GM12872 (cell line): ENCODE measurements around the gene PNPLA7.

Experiments
- TF ChIP-seq, protein P1 (sequence below): IDR thresholded peaks from 3 replicates; pipeline ENCODE4 v1.5.1; 2011; ENCODE audit warnings: low read depth, mild to moderate bottlenecking, low read length, moderate library complexity; ENCODE audit not compliant: insufficient read depth

Gene PNPLA7

DNA sequence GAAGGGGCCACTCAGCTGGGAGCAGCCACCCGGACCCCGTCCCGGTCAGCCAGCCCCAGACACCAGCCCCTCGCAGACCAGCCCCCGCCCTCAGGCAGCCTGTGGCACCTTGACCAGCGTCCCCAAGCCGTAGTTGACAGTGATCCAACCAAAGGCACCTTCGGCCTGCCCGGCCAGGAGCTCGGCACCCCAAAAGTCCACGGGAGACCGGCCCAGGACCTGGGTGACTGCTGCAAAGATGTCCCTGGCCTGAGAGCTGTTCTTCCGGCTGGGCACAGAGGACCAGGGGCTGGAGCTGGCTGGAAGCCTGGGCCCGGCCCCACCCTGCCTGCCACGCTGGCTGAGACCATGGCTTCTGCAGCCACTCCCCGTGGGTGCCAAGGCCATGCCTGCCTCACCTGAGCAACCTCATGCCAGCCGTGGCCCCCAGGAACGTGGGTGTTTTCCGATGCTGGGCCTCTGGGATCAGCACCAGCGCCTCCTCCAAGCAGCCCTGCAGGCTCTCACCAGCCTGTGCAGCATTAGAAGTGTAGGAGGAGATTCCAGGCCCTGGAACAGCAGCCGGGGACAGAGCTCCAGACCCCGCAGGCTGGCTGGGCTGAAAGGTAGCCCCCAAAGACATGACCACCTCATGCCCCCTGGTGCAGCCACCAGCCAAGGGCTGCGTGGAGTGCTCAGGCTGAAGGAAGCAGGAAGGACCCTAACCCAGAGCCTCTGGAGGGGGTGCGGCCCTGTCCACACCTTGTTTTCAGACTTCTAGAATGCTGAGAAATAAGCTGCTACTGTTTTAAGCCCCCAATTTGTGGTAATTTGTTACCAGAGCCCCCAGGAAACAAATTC, 113.2 kb downstream of the PNPLA7 start:
- TF ChIP-seq, protein P1, sequence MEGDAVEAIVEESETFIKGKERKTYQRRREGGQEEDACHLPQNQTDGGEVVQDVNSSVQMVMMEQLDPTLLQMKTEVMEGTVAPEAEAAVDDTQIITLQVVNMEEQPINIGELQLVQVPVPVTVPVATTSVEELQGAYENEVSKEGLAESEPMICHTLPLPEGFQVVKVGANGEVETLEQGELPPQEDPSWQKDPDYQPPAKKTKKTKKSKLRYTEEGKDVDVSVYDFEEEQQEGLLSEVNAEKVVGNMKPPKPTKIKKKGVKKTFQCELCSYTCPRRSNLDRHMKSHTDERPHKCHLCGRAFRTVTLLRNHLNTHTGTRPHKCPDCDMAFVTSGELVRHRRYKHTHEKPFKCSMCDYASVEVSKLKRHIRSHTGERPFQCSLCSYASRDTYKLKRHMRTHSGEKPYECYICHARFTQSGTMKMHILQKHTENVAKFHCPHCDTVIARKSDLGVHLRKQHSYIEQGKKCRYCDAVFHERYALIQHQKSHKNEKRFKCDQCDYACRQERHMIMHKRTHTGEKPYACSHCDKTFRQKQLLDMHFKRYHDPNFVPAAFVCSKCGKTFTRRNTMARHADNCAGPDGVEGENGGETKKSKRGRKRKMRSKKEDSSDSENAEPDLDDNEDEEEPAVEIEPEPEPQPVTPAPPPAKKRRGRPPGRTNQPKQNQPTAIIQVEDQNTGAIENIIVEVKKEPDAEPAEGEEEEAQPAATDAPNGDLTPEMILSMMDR = no peak

DNA sequence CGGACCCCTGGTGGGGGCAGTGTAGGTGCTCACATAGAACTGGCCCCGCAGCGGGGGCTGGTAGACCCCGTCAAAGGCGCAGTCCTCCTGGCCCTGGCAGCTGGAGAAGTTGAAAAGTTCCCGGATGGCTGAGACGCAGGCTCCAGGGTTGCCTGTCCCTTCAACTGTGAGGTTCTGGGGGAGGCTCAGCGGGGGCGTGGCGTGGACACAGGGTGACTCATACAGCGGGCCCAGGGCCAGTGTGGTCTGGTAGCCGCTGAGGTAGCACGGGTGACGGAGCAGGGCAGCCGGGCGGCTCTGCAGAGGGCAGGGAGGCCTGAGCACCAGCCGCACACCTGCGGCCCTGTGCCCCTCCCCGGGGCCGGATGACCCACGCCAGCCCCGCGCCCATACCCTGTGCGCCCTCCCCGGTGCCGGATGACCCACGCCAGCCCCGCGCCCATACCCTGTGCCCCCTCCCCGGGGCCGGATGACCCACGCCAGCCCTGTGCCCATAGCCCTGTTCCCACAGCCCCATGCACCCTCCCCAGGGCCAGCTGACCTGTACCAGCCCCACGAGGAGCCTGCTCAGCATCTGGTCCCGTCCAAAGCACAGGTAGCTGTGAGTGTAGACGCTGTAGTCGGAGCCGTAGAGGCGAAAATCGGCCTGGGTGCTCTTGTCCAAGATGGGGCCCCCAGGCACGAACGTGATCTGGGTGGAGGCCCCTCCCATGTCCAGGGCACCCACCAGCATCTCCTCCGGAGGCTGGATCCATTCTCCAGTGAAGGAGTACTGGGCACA, 114.0 kb downstream of the PNPLA7 start:
- TF ChIP-seq, protein P1 = no peak

DNA sequence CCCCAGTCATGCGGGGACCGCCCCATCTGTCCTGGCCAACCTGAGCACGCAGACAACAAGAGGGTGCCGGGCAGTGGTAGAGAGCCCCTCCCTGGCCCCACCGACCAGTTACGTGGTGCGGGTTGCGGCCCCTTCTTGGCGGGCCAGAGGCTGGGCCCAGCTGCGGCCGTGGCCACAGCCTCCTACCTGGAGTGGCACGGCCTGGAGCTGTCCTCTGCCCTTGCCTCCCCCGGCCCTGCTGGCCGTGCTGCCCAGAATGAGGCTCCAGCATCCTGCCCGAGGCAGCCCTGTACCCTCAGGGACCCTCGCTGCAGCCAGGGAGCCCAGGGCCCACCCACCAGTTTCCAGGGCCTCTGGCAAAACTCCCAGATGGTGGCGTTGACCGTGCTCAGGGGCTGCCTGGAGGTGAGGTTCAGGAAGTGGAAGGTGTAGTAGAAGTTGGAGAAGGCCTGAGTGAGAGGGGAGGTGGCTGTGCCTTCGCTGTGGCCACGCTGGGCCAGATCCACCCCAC, 114.8 kb downstream of the PNPLA7 start:
- TF ChIP-seq, protein P1 = no peak

DNA sequence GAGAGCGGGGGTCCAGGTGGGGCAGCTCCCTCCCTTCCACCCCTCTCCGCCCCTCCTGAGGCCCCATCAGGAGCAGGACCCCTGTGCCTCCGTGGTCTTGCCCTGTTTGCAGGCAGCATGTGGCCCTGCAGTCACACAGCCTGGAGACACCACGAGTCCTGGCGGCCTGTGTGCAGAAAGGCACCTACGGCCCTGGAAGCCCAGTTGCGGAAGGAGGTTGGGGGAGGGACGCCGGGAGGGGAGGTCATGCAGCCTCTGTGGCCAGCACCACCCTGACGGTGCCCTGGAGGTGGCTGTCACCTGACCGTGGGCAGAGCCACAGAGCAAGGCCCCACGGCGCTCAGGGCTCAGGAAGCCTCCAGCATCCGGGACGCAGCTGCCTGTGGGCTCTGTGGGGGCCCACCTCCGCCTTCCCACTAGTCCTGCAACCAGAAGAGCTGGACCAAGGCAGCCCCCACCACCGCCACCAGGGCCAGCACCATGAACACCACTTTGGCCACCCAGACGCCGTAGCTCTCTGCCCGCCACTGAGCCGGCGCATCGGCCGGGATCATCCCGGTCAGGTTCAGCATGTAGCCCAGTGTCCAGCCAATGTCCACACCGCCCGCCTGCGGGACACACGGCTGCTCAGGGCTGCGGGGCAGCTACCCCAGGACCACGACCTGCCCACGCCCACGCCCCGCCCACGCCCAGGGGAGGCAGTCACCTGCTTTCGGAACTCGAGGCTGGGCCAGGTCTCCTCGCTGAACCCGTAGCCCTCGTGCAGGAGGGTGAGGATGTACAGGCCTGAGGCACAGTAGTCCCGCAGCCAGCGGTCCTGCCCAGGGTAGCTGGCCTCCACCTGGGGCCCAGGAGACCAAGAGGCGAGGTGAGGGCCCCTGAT, 115.5 kb downstream of the PNPLA7 start:
- TF ChIP-seq, protein P1 = no peak

DNA sequence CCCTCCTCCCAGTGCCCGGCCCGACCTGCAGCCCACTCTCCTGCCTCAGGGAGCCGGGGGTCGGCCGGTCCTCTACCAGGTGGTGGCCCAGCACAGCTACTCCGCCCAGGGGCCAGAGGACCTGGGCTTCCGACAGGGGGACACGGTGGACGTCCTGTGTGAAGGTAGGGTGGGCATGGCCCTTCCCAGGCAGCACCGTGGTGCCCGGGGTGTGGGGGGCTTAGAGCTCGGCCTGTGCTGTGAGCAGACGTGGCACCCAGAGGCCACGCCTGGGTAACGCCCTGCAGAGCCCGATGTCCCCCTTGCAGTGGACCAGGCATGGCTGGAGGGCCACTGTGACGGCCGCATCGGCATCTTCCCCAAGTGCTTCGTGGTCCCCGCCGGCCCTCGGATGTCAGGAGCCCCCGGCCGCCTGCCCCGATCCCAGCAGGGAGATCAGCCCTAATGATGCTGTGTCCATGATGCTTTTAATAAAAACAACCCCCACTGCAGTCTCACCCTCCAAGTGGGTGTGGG, 116.2 kb downstream of the PNPLA7 start:
- TF ChIP-seq, protein P1 = no peak

DNA sequence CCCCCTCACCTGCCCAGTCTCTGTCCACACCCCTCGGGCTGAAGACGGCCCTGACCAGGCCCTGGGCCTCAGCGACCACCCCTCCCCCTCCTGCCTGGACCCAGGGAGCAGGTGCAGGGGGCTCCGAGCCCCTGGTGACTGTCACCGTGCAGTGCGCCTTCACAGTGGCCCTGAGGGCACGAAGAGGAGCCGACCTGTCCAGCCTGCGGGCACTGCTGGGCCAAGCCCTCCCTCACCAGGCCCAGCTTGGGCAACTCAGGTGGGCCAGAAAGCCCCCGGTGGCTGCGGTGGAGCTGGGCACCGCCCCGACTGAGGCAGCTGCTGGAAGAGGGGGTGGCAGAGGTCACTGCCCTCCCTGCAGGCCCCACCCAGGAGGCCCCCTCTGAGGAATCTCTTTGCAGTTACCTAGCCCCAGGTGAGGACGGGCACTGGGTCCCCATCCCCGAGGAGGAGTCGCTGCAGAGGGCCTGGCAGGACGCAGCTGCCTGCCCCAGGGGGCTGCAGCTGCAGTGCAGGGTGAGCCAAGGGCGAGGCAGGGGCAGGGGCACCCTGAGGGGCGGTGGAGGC, 116.8 kb downstream of the PNPLA7 start:
- TF ChIP-seq, protein P1 = no peak
